Testis (tissue), 3 donors: Measurements from ENCODE around the gene RAB17. TPM values are rescaled to one million over a fixed set of nuclear protein-coding genes. Genes with fewer than 3 reads are reported as not detected.
"Not testable (repeated sequence)": the region's sequence is repeated elsewhere in the genome, so short reads cannot be mapped to it uniquely, and the experiment has no call there.

Experiments used
- DNase-seq: peaks from one replicate; pipeline ENCODE4 v3.0.0-alpha.2; 2019
- H3K27ac ChIP-seq, 2 donors: fragments of 200-600 bp; sonication (generic); one replicate each; pipeline ENCODE4 v1.5.1; 2019
- H3K27me3 ChIP-seq: fragments of 200-600 bp; sonication (generic); one replicate; pipeline ENCODE4 v1.5.1; 2019
- H3K36me3 ChIP-seq: fragments of 200-600 bp; sonication (generic); one replicate; pipeline ENCODE4 v1.5.1; 2017; ENCODE audit warnings: low read depth; ENCODE audit errors: missing control alignments
- H3K4me1 ChIP-seq: fragments of 200-600 bp; sonication (generic); one replicate; pipeline ENCODE4 v1.5.1; 2019
- H3K4me3 ChIP-seq, 2 donors: fragments of 200-600 bp; sonication (generic); one replicate each; pipeline ENCODE4 v1.5.1; 2017 to 2019
- H3K9me3 ChIP-seq: fragments of 200-600 bp; sonication (generic); one replicate; pipeline ENCODE4 v1.5.1; 2017
- POLR2A ChIP-seq: fragments of 450-650 bp; IDR thresholded peaks from one replicate; pipeline ENCODE4 v1.6.1; 2017; ENCODE audit warnings: antibody characterized with exemption, mild to moderate bottlenecking, moderate library complexity
- WGBS, 2 donors: methylation state at CpG; one replicate each; pipeline ENCODE4 v1.1.5; 2018; 5-methylcytosine and 5-hydroxymethylcytosine counted together
- intact Hi-C: fragments of 100-400 bp; cut with DNase I; formaldehyde crosslinking; loops from one replicate; pipeline ENCODE4 v1.15.1; 2023; ENCODE audit warnings: low total_unique reads
- polyA plus RNA-seq: library from polyadenylated mRNA; stranded (reverse); fragments of 350-450 nt; fragmentation: Illumina TruSeq; extraction: RNeasy Lipid Tissue Mini Kit (QIAGEN cat#74804); gene quantifications from one replicate; pipeline ENCODE4 v1.2.3, GENCODE V29; 2014; ENCODE audit warnings: low read depth, low replicate concordance; ENCODE audit not compliant: insufficient read depth
- total RNA-seq, 2 donors: library from RNA; depleted of rRNA; stranded (reverse); fragments of >200 nt; gene quantifications; one replicate each; pipeline ENCODE4 v1.2.3, GENCODE V29; 2016
- TF ChIP-seq, protein P1 (sequence below), 3 experiments: fragments of 450-650 bp in 2 of 3; fragments of 200-600 bp in 1 of 3; sonication (generic) in 1 of 3; IDR thresholded peaks; one replicate each; pipeline ENCODE4 v1.5.1; 2016 to 2019; ENCODE audit warnings: antibody characterized with exemption in 3 of 3, mild to moderate bottlenecking in 2 of 3, moderate library complexity in 1 of 3

RAB17 gene
- total and polyA plus RNA-seq, 3 donors from 2014 or later: 3.2 to 6.3 (median 3.2) TPM

DNA sequence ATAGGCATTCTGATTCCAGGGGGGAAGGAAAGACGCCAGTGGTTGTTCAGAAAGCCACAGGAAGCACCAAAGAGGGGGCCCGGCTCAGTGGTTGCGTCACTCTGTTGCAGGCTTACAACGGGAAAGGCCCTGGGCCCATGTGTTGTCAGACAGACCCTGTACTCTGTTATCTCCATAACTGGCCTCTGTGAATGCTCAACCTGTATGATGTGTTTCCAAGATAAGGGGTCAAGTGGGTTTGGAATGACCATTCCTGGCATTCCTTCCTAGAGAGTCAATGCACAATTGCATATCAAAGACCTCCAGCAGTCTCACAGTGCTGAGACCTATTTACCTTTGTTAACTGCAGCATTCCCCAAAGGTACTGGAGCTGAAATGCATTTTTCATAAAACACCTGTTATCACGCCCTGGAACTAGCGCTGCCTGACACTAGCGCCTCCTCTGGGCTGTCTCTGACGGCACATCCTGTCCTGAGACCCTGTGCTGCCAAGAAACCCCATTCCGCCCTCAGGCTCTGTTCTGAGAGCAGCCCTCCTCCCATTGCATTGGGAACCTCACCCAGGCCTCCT, 23.7 kb upstream of the RAB17 start:
- intact Hi-C loops: no loop called here
- peaks cover 26% of the 10 kb centered on the region for H3K4me1 ChIP-seq
- TF ChIP-seq POLR2A: no peak
- TF ChIP-seq, protein P1, sequence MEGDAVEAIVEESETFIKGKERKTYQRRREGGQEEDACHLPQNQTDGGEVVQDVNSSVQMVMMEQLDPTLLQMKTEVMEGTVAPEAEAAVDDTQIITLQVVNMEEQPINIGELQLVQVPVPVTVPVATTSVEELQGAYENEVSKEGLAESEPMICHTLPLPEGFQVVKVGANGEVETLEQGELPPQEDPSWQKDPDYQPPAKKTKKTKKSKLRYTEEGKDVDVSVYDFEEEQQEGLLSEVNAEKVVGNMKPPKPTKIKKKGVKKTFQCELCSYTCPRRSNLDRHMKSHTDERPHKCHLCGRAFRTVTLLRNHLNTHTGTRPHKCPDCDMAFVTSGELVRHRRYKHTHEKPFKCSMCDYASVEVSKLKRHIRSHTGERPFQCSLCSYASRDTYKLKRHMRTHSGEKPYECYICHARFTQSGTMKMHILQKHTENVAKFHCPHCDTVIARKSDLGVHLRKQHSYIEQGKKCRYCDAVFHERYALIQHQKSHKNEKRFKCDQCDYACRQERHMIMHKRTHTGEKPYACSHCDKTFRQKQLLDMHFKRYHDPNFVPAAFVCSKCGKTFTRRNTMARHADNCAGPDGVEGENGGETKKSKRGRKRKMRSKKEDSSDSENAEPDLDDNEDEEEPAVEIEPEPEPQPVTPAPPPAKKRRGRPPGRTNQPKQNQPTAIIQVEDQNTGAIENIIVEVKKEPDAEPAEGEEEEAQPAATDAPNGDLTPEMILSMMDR (IDR thresholded peaks at IDR 0.05): no peak
- no peak overlapping the region for H3K27ac ChIP-seq
- DNase-seq: no peak
- H3K27me3 ChIP-seq: no peaks in the 10 kb centered on the region
- H3K36me3 ChIP-seq: no peaks in the 10 kb centered on the region
- no peaks in the 10 kb centered on the region for H3K9me3 ChIP-seq
- no peak overlapping the region for H3K4me3 ChIP-seq
- WGBS, 2 donors: 78 to 95% methylated on average over 9 of the region's 9 CpGs

DNA sequence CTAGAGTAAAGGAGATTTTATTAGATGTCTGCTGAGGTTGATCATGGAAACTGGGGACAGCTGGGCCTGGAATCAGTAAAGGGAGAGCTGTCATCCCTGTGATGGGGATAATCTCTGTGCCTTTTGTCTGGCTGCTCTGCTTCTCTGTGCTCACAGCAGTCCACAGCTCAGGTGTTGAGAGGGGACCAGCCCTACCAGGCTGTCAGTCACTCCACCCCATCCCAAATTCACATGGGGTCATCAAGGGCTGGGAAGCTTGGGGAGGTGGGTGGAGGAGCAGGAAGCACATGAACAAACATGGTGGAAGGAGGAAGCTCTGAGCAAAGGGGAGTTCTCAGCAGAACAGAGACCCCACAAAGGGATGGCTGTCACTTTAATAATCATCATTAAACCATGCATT, 23.1 kb upstream of the RAB17 start:
- intact Hi-C loops: no loop called here
- no peak for DNase-seq

DNA sequence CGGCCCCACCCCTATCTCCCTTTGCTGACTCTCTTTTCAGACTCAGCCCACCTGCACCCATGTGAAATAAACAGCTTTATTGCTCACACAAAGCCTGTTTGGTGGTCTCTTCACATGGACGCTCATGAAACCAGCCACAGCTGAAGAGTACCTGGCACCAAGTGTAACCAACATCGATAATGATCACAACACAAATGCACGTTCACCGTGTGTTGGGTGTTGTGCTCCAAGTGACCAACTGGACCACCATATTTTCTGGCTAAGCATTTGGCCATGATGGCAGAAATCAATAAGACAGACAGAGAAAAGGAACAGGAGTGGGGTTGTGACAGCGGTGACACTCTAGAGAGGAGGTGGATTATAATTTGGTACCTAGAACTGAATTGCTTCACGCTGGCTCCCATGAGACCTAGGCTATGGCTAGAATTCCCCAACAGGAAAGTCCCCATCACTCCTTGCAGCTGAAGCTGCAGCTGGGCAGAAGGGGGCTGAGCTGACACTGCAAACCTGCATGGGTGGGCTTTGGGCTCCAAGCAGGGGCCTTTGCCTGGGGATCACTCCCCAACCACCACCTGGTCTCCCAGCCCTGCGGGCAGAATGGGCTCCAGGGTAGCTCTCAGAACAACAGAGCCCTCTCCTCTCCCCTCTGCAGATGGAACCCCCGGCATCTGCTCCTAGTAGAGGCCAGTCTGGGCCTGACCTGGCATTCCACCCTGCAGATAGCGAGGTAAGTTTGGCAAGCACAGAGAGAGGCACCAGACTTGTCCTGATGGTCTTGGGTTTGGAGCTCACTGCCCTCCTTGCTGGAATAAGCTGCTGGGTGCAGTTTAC, 22.2 kb upstream of the RAB17 start:
- Histone ChIP-seq H3K4me1 (peaks cover 26% of the 10 kb centered on the region), H3K4me3 (no peak overlapping the region), H3K9me3 (no peaks in the 10 kb centered on the region), H3K27ac (no peak overlapping the region), H3K27me3 (no peaks in the 10 kb centered on the region), H3K36me3 (no peaks in the 10 kb centered on the region)
- no peak for DNase-seq
- intact Hi-C loops: no loop called here
- TF ChIP-seq, protein P1 (IDR thresholded peaks at IDR 0.05): no peak
- TF ChIP-seq POLR2A: no peak
- WGBS, 2 donors: 90 to 96% methylated on average over 8 to 10 of the region's 10 CpGs

More for the DNA sequence above, 23.1 kb upstream of the RAB17 start:
- H3K36me3 ChIP-seq: no peaks in the 10 kb centered on the region
- TF ChIP-seq, protein P1 (IDR thresholded peaks at IDR 0.05): no peak
- TF ChIP-seq POLR2A: no peak
- peaks cover 26% of the 10 kb centered on the region for H3K4me1 ChIP-seq
- H3K27ac ChIP-seq: no peak overlapping the region
- H3K9me3 ChIP-seq: no peaks in the 10 kb centered on the region
- no peak overlapping the region for H3K4me3 ChIP-seq
- H3K27me3 ChIP-seq: no peaks in the 10 kb centered on the region

DNA sequence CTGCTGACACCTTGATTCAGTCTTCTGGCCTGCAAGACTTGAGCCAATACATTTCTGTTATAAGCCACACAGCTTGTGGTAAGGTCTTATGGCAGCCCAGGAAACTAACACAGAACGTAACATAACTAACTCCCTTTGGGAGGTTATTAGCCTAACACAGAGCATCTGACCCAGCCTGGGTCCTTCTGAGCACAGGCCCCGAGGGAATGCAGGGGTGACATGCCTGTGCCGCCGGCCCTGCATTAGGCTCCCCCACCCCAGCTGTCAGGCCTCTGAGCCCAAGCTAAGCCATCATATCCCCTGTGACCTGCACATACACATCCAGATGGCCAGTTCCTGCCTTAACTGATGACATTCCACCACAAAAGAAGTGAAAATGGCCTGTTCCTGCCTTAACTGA, 16.0 kb upstream of the RAB17 start:
- 93% methylated on average over 4 of the region's 4 CpGs; no CpG with 5 or more reads in 1 of the 2 donors for WGBS, 2 donors
- H3K27ac ChIP-seq, DNase-seq, H3K4me3 ChIP-seq, H3K36me3 ChIP-seq, H3K4me1 ChIP-seq, H3K9me3 ChIP-seq, intact Hi-C loops, H3K27me3 ChIP-seq: not testable (repeated sequence)

DNA sequence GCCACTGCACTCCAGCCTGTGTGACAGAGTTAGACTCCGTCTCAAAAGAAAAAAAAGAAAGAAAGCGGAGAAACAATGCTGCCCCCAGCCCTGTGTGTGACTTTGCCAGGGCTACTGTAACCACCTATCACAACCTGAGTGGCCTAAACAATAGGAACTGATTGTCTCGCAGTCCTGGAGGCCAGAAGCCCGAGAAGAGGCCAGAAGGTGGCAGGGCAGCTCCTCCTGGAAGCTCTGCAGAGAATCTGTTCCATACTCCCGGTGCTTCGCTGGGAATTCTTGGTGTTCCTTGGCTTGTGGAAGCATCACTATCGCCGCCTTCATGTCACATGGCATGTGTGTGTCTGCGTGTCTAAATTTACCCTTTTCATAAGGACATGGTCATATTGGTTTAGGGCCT, 14.4 kb upstream of the RAB17 start:
- intact Hi-C loops: no loop called here
- 87 to 98% methylated on average over 9 of the region's 9 CpGs for WGBS, 2 donors

More for the DNA sequence above, 14.4 kb upstream of the RAB17 start:
- TF ChIP-seq, protein P1 (IDR thresholded peaks at IDR 0.05): no peak
- TF ChIP-seq POLR2A: no peak
- DNase-seq: no peak
- H3K9me3 ChIP-seq: no peaks in the 10 kb centered on the region
- no peak overlapping the region for H3K27ac ChIP-seq
- H3K4me1 ChIP-seq: no peaks in the 10 kb centered on the region
- no peak overlapping the region for H3K4me3 ChIP-seq
- H3K27me3 ChIP-seq: no peaks in the 10 kb centered on the region
- no peaks in the 10 kb centered on the region for H3K36me3 ChIP-seq
